GM04503 (cell line): ENCODE data around the gene NSMCE4A.
"Not testable (repeated sequence)": the region's sequence is repeated elsewhere in the genome, so short reads cannot be mapped to it uniquely, and the experiment has no call there.

Experiments used
- DNase-seq: peaks from one replicate; pipeline ENCODE4 v3.0.0-alpha.2; 2012; ENCODE audit warnings: low read depth

Gene NSMCE4A

DNA sequence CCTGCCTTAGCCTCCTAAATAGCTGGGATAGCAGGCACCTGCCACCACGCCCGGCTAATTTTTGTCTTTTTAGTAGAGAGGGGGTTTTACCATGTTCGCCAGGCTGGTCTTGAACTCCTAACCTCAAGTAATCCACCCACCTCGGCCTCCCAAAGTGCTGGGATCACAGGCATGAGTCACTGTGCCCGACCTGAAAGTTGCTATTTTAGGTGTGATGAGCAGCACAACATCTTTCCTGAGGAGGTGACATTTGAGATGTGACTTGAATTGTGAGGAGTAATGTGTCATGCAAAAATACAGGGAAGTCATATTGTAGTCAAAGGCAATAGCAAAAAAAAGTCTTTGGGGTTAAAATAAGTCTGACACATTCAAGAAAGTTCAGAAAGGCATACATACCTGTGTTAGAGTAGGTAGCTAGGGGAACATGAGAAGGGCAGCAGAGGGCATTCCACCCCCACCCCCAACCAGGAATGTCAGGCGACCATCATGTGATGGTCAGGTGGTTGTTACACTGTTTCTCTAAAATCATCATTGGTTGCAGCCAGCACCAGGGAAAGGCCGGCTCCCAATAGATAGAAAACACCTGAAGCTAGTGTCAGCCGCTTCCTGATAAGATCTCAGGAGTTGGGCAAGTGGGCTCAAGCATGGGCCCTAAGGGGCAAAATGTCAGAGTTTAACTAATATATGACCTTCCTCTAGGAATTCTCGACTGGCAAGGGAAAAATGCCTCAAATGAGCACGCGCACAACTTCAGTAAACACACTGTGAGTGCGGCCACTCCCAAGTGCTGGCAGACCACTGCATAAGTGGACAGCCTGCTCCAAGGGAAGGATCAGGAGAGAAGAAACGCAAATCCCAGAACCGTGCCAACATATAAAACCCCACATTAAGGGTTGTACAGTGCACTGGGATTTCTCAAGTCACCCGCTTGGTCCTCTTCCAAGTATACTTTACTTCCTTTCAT, 13.6 kb upstream of the NSMCE4A start, which contains the start of gene TACC2:
TSS of gene TACC2 (plus strand) at position 803 of the 964 bp plus-strand sequence. CDS start 32,819 bp downstream, outside the sequence.
- no peak for DNase-seq

DNA sequence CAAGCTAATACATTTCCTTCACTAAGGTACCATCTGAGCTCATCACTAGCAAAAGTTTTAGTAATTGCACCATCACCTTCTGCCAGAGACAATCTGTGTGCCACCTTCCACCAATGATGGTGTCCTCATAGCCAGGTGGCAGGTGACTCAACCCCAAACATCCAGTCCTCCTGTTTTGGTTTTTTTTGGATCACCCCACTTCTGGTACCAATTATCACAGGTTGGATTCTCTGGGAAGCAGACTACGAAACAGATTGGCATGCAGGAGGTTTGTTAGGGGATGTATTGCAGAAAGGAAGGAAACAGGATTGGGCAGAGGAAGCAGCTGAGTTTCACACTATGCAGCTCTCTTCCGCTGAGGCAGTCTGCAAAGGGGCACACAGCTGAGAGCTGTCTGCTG, 9.4 kb upstream of the NSMCE4A start:
- no peak for DNase-seq

DNA sequence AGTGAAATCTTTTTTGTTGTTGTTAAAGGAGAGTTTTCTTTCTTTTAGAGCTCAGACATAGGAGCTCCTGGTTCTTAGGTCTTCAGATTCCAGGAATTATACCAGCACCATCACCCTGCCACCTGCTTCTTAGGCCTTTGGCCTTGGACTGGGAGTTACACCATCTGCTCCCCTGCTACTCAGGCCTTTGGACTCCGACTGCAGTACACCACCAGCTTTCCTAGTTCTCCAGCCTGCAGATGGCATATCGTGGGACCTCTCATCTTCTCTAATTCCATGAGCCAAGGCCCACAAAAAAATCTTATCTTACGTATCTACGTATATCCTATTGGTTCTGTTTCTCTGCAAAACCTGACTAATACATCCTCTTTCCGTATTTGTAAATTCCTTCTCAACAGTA, 8.8 kb upstream of the NSMCE4A start:
- no peak for DNase-seq

DNA sequence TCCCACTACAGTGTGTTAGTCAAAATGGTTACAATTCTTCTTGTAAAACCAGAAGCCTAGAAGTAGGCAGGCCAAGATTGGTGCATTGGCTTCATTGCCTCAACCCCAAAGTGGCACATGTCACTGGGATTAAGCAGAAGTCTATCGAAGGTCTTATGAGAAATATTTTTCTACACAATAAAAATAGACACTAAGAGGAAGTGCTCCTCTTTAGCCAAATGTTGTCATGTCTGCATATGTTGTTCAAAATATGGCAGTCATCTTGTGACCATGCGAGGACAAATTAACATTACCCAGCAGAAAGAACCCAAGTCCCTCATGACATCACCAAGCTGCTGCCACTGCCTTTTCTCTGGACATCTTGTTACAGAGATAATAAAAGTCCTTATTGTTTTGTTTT, 6.3 kb upstream of the NSMCE4A start:
- DNase-seq, result no peak

DNA sequence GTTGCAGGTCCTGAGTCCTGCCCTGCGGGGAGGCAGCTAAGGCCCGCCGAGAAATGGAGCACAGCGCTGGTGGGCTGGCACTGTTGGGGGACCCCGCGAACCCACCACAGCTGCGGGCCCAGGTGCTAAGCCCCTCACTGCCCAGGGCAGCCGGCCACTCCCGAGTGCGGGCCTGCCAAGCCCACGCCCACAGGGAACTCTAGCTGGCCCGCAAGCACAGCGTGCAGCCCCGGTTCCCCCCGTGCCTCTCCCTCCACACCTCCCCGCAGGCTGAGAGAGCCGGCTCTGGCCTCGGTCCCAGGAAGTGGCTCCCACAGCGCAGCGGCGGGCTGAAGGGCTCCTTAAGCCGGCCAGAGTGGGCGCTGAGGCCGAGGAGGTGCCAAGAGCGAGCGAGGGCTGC, 3.5 kb upstream of the NSMCE4A start:
- no peak for DNase-seq

DNA sequence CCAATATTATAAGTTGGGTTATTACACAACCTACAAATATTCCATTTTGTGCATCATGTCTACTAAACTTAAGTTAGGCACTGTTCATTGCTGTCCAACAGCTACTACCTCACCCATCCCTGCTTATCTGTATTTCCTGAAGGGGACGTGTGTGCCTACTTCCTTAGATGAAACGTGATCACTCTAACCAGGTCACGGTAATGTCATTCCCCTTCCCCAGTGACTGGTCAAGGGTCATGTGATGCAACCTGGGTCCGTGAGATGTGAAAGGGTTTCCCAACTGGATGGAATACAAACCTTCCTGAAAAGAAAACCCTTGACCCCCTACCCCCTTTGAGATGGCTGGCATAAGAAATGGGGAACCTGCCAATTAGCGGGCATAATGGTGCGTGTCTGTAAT, 1.6 kb upstream of the NSMCE4A start:
- no peak for DNase-seq

DNA sequence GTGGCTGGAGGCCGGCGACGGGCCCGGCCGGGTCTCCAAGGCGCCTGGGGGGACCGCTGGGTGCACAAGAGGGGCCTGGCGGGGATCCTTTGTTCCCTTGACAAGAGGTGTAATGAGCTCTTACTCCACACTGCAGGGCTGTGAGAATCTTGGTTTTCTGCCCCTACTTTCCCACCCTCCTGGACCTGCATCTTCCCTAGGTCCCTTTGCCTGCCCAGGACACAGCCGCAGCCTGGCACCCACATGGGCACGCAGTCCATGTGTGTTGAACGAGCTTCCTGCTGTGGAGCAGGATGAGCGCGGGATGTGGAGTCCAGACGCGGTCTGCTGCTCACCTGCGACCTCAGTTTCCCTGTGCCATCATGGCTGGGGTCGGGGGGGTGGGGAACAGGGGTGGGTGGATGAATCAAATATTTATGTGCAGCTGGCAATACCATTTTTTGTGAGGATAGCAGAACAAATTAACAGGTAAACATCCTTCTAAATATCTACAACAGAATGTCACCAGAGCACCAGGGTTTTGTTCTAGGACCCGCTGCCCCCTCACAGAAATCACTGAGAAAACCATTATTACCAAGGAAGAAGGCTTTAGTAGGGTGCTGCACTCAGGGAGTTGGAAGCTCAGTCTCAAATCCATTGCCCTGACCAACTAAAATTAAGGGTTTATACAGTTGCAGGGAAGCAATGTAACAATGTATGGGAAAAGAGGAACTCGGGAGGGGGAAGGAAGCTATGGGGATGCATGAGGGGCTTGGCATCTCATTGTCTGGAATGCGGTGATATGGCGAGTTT, 474 bp upstream of the NSMCE4A start:
- no peak for DNase-seq

DNA sequence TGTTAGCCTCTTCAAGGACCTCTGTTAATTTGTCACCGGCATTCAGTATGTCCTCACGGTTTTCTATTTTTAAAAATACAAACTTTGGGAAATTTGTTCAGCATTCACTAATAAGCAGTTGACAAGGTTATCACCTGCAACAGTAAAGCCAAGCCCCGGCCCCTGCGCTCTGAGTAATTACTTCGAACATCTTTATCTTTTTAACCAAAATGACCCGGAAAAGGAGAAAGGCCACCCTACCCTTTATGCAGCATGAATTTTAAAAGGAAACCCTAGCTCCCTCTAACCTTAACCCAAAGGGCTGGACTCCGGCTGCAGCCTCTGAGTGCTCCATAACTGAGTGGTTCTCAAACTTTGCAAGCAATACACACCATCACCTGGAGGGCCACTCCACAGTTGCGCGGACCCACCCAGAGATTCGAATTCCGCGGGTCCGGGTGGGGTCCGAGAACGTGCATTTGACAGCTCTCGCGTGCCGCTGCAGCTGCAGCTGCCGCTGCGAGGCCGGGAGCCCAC, 940 bp downstream of the NSMCE4A start:
- DNase-seq, result no peak

DNA sequence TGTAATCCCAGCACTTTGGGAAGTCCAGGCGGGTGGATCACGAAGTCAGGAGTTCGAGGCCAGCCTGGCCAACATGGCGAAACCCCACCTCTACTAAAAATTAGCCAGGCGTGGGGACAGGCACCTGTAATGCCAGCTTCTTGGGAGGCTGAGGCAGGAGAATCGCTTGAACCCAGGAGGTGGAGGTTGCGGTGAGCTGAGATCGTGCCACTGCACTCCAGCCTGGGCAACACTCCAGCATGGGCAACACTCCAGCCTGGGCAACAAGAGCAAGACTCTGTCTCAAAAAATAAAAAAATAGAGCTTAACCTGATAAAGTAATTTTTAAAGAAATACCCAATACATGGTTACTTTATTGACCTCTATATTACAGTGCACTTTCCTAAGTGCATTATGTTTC, 5.9 kb downstream of the NSMCE4A start:
- not testable (repeated sequence) for DNase-seq

DNA sequence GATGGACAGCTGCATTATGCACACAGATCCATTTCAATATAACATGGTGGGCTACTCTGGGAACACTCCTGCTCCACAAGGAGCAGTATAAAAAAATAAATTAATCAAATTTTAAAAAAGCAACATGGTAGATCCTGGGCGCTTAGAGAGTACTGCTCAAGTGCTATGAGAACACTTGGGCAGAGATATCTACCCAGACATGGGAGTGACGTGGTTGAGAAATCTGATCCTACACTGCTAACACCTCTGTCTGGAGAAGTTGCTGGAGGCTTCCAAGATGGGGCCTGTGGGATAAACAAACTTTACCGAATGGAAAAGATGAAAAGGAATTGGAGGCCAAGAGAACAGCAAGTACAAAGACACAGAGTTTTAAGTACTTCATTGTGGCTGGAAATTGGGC, 9.0 kb downstream of the NSMCE4A start:
- no peak for DNase-seq

DNA sequence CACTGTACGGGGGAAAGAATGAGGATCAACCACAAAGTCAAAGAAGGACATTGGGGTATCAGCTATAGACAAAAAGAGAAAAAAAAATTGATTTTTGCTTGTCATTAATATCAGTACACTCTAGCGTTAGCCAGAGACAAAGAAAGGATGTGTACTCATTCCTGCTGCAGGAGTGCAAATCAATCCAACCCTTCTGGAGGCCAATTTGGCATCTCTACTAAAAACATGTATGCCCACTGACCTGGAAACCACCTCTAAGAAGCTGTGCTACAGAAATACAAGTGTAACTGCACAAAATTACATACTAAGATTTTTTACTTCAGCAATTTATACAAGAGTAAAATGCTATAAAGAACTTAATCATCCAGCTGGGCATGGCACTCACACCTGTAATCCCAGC, 13.6 kb downstream of the NSMCE4A start:
- no peak for DNase-seq

DNA sequence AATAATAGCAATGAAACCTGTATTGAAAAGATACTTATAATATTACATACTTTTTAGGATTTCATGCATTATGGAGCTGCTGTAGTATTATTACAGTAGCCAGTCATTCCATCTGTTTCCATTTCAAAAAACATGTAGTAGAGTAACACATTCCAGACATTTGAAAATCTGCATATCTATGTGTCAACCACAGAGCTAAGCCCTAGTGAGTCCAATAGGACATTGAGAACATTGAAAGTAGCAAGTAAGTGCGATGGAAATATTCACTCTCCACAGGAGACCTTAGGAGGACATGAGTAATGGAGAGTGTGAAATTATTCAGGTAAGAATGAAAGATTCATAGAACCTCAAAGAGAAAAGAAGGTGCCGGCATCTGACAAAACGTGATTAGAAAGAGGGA, 15.3 kb downstream of the NSMCE4A start:
- no peak for DNase-seq

DNA sequence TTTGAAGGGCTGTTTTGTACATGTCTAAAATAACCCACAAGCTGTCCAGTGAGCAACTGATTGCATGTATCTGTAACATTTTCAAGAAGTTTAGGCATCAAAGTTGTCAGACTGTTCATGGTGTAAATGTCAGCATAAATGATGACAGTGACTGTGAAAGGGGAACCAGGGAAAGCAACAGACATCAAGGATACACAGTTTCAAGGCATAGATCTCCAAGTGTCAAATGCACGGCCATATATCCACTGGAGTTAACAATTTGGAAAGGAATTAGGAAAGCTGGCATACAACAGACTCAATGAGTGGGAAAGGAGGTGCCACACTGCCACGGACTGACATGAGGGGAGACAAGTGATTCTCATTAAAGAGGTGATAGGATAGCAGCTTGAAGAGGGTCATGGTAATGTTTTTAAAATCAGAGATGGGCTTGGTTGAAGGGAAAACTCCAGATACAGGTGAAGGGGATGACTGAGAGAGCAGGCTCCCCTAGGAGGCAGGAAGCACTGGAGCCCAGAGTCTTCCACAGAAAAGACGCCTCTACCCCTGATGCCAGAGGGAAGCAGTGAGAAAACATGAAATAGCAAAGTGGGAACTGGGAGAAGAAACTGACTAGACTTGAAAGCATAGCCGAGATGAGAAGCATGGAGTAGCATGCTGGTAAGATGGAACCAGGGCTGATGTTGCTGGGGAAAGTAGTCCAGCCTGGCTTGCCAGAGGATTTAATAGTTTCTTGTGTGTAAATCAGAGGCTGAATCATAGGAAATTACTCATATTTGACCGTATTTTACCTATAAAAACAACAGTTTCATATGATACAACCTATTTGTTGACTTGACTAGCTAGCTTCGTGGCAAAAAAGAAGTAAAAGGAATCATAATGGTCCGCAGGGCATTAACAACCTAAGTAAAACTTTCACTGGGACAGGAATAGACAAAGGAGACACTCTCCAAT, 18.6 kb downstream of the NSMCE4A start:
- no peak for DNase-seq

DNA sequence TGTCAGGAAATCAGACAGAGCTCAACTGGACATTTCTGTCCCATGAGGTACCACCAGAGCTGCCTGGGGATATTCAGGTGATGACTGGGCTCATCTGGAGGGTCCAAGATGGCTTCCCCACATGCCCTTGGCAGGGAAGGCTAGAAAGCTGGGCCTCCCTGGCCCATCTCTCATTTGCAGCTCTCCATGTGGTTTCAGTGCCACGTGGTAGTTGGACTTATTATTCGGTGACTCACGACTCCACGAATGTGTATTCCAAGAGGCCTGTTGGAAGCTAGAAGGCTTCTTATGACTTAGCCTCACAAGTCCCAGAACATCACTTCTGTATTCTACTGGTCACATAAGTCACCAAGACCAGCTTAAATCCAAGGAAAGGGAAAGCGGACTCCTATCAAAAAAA, 22.8 kb downstream of the NSMCE4A start:
- DNase-seq, result no peak

DNA sequence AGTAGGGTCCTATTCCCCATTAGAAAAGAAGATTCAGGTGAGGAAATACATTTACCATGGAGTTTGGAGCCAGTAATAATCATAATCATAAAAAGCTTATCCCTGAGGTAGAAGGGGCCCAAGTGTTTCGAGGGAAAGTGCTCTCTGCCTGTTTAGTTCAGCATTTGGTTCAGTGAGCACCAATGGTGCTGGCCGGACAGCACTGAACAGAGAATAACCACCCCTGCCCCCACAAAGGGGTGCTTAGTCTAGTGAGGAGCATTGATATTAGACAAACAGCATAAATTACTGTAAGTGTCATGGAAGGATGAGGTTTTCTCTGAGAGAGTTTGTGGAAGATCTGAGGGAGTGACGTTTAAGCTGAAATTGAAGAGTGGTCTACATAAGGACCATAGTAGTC, 25.6 kb downstream of the NSMCE4A start:
- no peak for DNase-seq

DNA sequence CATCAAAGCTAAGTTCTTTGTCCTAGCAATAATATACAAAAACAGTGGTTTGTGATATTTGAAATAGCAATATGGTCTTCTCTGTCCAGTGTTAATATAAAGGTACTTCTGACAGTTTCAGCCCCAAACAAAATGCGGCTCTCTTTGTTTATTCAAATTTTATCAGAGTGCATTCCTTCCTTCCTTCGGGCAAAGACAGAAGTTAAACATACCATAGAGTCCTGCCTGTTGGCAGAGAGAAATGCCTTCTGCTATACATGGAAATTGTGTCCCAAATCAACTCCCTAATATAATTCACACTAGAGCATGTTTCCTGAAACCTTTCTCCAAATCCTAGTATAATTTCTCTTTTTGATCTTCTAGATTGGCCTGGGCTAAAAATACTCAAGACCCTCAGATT, 26.0 kb downstream of the NSMCE4A start:
- no peak for DNase-seq

DNA sequence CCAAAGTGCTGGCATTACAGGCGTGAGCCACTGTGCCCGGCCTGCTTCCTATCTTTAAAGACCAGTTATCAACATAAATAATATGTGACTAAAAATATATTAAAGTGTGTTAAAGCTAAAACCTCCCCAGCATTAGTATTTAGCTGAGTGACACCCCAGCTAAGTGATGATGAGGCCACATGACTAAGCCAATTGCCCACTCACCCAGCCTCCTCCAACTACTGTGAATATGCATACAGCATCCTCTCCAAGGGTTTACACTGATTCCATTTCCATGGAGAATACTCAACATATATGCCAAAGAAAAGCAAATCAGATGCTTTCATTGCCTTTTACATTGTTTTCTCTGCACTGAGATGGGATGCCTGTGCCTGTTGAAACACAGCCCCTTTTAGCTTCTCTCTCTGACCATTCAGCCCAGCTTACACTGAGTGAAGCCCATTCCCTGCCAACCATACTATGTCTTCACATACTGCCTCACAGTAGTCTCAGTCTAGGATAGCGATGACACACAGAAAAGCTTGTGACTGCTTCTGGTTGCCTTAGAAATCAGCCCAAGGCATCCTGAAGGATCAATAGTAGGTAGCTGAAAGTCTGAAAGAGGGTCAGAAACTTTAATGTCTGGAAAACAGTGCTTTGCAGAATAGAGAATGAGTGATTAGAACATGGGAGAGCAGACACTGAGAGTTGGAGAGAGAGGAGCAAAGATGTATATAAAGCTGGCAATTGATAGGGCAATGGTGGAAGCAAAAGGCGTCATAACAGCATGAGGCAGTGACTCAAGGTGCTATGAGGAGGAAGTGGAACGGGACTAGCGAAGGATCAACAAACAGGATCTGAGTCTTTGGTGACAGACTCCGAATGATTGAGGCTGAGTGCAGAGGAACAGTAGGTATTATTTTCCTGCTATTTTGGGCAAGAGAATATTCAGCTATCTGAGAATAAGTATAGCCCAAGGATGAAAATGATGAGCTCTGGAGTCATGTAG, 27.4 kb downstream of the NSMCE4A start:
- DNase-seq, result no peak

DNA sequence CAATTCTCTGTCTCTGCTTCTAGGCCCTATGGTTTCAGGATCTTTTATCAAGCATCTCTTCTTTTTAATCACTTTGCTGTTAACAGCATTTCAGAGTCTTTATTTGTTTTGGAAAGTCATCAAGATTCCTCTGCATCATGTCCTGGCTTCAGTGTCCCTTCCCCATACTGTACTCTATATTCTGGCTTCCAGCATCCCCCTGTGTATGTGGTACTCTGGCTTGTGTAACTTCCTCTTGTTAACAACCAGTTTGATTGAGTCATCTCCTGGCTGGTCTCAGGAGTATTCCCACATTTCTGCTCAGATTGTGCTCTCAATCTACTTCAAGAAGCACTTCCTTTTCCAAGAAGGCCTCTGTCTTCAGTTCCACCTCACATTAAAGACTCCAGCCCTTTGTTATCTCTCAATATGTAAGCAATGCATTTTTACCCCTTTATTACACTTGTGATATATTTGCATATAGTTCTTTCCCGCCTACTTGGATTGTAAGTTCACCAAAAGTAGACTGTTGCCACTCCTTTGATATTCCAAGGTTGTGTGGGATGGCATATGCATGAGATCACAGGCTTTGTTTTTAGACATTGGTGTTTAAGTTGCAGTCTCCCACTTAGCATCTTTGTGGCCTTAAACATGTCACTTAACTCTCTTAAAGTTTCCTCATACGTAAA, 32.1 kb downstream of the NSMCE4A start:
- peak; percentile 84 for DNase-seq

DNA sequence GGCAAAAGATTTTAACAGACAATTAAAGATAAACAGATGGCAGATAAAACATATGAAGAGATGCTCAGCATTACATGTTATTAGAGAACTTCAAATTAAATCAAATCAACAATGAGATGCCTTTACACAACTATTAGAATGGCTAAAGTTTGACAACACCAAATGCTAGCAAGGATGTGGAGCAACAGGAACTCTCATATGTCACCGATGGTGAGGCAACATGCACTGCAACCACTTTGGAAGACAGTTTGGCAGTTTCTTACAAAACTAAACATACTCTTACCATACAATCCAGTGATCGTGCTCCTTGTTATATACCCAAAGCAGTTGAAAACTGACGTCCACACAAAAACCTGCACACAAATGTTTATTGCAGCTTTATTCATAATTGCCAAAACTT, 33.5 kb downstream of the NSMCE4A start:
- DNase-seq, result no peak

DNA sequence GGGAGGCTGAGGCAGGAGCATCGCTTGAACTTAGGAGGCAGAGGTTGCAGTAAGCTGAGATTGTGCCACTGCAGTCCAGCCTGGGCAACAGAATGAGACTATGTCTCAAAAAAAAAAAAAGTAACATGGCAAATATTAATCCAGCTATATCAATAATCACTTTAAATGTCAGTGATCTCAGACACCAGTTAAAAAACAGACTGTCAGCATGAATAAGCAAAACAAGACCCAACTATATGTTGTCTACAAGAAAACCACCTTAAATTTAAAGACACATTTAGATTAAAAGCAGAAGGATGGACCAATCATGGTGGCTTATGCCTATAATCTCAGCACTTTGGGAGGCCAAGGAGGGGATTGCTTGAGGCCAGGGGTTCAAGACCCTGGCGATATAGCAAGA, 38.7 kb downstream of the NSMCE4A start:
- no peak for DNase-seq
